Thymus (tissue), 11 donors: ENCODE data around the gene LAMTOR2. TPM values are rescaled to one million over a fixed set of nuclear protein-coding genes. Genes with fewer than 3 reads are reported as not detected.
"Not testable (repeated sequence)": the region's sequence is repeated elsewhere in the genome, so short reads cannot be mapped to it uniquely, and the experiment has no call there.

ENCODE experiments used
- DNase-seq, 9 donors: peaks; one replicate each; pipeline ENCODE4 v3.0.0-alpha.2; 2013; ENCODE audit warnings: low spot score in 9 of 9, low read depth in 6 of 9, missing footprints in 1 of 9
- H3K27ac ChIP-seq, 2 donors: one replicate each; pipeline ENCODE4 v1.5.1; 2013; ENCODE audit warnings: control low read depth in 1 of 2, low read depth in 1 of 2, low read length in 1 of 2, mild to moderate bottlenecking in 1 of 2, moderate library complexity in 1 of 2
- H3K27me3 ChIP-seq, 2 donors: one replicate each; pipeline ENCODE4 v1.5.1; 2013; ENCODE audit warnings: low read length in 1 of 2; ENCODE audit not compliant: control insufficient read depth in 2 of 2, insufficient read depth in 1 of 2
- H3K36me3 ChIP-seq, 2 donors: one replicate each; pipeline ENCODE4 v1.5.1; 2013; ENCODE audit warnings: low read length in 1 of 2, mild to moderate bottlenecking in 1 of 2, moderate library complexity in 1 of 2; ENCODE audit not compliant: control insufficient read depth in 2 of 2, insufficient read depth in 2 of 2
- H3K4me1 ChIP-seq, 2 donors: one replicate each; pipeline ENCODE4 v1.5.1; 2013; ENCODE audit warnings: low read length in 2 of 2; ENCODE audit not compliant: control insufficient read depth in 2 of 2, insufficient read depth in 2 of 2
- H3K4me3 ChIP-seq, 2 donors: one replicate each; pipeline ENCODE4 v1.5.1; 2013; ENCODE audit warnings: low read length in 2 of 2, control low read depth in 1 of 2, mild to moderate bottlenecking in 1 of 2
- H3K9me3 ChIP-seq, 2 donors: one replicate each; pipeline ENCODE4 v1.5.1; 2013; ENCODE audit warnings: low read length in 1 of 2, mild to moderate bottlenecking in 1 of 2; ENCODE audit not compliant: control insufficient read depth in 2 of 2, insufficient read depth in 1 of 2
- WGBS: extraction: QIAGEN DNeasy Blood & Tissue Kit; methylation state at CpG from one replicate; pipeline ENCODE4 v1.1.7; 2013; 5-methylcytosine and 5-hydroxymethylcytosine counted together
- polyA plus RNA-seq: library from polyadenylated mRNA; stranded (reverse); fragments of 200-250 nt; gene quantifications from one replicate; pipeline ENCODE4 v1.2.3, GENCODE V29; 2013
- total RNA-seq: library from RNA; stranded (reverse); fragments of 120-200 nt; gene quantifications from one replicate; pipeline ENCODE4 v1.2.4, GENCODE V29; 2013
- donor health status: healthy.

Gene LAMTOR2
- total and polyA plus RNA-seq, 2 donors = 75.9 to 82.2 TPM

DNA sequence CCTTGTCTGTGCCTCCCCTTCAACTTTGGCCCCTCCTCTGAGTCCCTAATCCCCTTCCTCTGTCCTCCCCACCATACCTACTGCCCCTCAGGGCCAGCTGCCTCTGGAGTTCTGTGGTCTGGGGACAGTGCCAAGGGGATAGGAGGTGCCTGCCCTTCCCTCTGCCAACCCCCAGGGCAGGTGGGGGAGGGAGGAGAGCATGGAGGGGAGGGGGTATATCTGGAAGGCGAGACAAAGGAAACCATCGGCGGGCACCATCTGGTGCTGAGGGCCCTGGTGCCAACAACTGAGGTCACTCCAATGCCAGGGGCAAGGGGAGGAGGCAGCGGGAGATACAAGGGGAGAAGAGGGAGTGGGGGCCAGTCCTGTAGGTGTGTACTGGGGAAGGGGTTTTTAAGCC, 16.0 kb downstream of the LAMTOR2 start:
- H3K9me3 ChIP-seq = no peaks in the 10 kb centered on the region
- H3K27me3 ChIP-seq = no peaks in the 10 kb centered on the region
- 69% methylated on average over 4 of the region's 4 CpGs for WGBS
- no peak overlapping the region for H3K4me3 ChIP-seq
- no peak overlapping the region for H3K27ac ChIP-seq
- H3K36me3 ChIP-seq = no peaks in the 10 kb centered on the region
- H3K4me1 ChIP-seq = peaks cover 0 to 21% of the 10 kb centered on the region in 2 donors
- DNase-seq = no peak

DNA sequence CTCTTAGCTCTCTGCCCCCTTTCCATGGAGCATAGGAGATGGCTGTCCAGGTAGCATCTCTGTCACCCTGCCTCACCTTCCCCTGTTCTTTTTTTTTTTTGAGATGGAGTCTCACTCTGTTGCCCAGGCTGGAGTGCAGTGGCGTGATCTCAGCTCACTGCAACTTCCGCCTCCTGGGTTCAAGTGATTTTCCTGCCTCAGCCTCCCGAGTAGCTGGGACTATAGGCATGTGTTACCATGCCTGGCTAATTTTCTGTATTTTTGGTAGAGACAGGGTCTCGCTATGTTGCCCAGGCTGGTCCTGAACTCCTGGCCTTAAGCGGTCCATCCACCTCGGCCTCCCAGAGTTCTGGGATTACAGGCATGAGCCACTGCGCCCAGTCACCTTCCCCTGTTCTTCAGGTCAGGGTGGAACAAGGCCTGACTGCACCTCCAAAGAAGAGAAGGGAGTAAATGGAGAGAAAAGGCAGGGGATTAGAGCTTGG, 16.8 kb downstream of the LAMTOR2 start:
- H3K27me3 ChIP-seq, H3K9me3 ChIP-seq, H3K4me3 ChIP-seq, H3K27ac ChIP-seq, H3K36me3 ChIP-seq, DNase-seq: not testable (repeated sequence)
- H3K4me1 ChIP-seq = peaks cover 0 to 22% of the 10 kb centered on the region in 2 donors
- 97% methylated on average over 7 of the region's 7 CpGs for WGBS

DNA sequence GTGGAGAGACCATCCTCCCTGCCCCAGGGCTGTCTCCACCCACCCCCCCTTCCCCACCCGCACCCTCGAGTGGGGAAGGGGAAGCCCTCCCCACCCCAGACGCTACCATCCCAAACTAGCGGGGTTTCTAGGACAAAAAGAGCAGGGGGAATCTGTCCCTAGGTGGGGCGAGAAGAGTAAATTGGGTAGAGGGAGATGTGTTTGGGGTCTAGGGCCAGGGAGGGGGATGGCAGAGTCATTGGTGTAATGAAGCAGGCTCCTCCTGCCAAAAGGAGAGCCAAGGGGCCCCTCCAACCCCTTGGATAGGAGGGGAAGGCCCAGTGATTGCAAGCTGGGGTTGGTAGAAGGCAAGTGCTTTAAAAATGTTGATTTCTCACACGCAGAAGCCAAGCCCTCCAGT, 17.7 kb downstream of the LAMTOR2 start:
- Histone ChIP-seq H3K4me3 (no peak overlapping the region), H3K9me3 (no peaks in the 10 kb centered on the region), H3K27ac (no peak overlapping the region), H3K4me1 (peaks cover 0 to 23% of the 10 kb centered on the region in 2 donors), H3K36me3 (peaks cover 0 to 2% of the 10 kb centered on the region in 2 donors), H3K27me3 (no peaks in the 10 kb centered on the region)
- no peak for DNase-seq
- WGBS = 81% methylated on average over 6 of the region's 6 CpGs

DNA sequence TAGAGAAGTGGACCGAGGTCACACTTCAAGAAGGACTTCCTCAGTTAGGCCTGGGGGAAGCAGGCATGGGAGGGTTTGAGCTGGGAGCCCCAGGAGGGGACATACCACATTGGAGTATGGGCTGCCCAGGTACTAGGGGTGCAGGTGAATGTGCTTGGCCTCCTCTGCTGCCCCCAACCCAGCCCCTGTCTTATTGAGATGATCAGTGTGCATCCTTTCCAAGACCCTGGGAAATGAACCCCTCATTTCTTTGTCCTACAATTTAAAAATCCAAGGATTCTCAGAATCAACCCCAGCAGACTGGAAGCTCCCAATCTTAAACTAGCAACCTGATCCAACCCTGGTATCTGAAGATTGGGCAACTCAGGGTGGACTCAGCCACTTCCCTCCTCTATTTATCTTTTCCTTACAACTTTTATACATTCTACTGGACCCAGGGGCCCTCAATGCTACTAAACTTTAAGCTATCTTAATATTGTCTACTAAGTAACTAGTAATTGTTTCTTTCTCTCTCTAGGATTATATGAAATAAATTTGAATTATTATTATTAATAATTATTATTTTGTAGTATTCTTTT, 18.6 kb downstream of the LAMTOR2 start:
- Histone ChIP-seq H3K4me3 (no peak overlapping the region), H3K9me3 (no peaks in the 10 kb centered on the region), H3K27me3 (peaks cover 0 to under 1% of the 10 kb centered on the region in 2 donors), H3K27ac (no peak overlapping the region), H3K36me3 (peaks cover 0 to 3% of the 10 kb centered on the region in 2 donors), H3K4me1 (peaks cover 0 to 23% of the 10 kb centered on the region in 2 donors)
- 40% methylated on average over 1 of the region's 1 CpG for WGBS
- no peak for DNase-seq

DNA sequence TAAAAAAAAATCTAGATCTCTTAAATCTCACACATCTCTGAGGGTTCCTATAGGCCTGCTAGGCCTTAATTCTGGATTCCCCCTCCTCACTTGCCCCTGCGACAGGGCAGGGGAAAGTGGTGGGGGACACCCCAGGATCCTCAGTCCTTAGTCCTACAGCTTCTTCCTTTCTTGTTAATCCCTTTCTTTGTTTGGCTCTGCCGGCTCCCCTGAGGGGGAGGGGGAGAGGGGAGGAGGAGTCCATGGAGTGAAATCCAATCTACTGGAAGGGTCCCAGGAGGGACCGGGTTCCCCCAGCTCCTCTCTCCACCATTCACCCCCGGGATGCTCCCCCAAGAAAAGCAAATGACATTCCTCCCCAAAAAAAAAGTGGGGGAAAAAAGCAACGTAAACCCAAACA, 19.2 kb downstream of the LAMTOR2 start:
- Histone ChIP-seq H3K9me3 (no peaks in the 10 kb centered on the region), H3K4me1 (peaks cover 0 to 23% of the 10 kb centered on the region in 2 donors), H3K27ac (no peak overlapping the region), H3K27me3 (peaks cover 0 to 2% of the 10 kb centered on the region in 2 donors), H3K36me3 (peaks cover 0 to 3% of the 10 kb centered on the region in 2 donors), H3K4me3 (no peak overlapping the region)
- no peak for DNase-seq
- WGBS = 96% methylated on average over 5 of the region's 5 CpGs

DNA sequence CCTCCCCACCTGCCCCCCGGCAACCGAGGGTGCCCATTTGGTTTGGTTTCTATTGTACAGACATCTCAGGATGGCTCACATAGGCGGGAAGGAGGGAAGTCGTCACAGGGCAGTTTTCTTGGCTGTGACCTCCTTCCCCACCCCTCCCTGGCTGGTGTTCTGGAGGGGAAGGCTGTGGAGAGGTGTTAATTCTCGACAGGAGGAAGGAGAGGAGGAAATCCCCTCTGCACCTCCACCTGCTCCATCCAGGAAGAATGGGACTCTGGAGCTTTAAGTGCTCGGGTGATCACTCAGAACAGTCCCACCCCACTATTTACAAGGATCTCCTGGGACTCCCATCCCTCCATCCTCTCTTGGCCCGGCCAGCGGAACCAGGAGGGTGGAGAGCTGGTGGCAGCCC, 20.1 kb downstream of the LAMTOR2 start:
- no peak overlapping the region for H3K4me3 ChIP-seq

DNA sequence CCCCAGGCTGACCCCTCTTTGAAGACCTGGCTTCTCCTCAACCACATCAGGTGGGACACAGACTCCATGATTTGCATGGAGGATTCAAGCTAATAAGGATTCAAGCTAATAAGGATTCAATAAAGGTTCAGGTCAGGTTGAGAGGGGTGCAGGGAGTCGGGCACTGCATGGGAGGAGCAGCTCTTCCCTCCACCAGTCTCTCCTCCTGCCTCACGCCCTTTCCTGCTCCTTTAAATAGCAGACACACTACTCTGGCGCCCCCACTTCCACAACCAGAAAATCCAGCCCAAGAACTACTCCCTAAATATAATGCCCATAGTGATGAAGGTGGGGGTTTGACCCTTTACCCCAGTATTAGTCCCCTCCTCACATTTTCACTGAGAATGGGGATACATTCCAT, 20.6 kb downstream of the LAMTOR2 start:
- no peak for DNase-seq
- no peak overlapping the region for H3K4me3 ChIP-seq
- H3K27me3 ChIP-seq = peaks cover 0 to 4% of the 10 kb centered on the region in 2 donors
- H3K36me3 ChIP-seq = peaks cover 0 to 3% of the 10 kb centered on the region in 2 donors
- no peak overlapping the region for H3K27ac ChIP-seq
- H3K4me1 ChIP-seq = peaks cover 0 to 23% of the 10 kb centered on the region in 2 donors
- H3K9me3 ChIP-seq = no peaks in the 10 kb centered on the region
- 89% methylated on average over 3 of the region's 3 CpGs for WGBS

More for the DNA sequence above, 20.1 kb downstream of the LAMTOR2 start:
- DNase-seq = no peak
- Histone ChIP-seq H3K27ac (no peak overlapping the region), H3K4me1 (peaks cover 0 to 23% of the 10 kb centered on the region in 2 donors), H3K9me3 (no peaks in the 10 kb centered on the region), H3K36me3 (peaks cover 0 to 3% of the 10 kb centered on the region in 2 donors), H3K27me3 (peaks cover 0 to 2% of the 10 kb centered on the region in 2 donors)
- 90% methylated on average over 8 of the region's 8 CpGs for WGBS

DNA sequence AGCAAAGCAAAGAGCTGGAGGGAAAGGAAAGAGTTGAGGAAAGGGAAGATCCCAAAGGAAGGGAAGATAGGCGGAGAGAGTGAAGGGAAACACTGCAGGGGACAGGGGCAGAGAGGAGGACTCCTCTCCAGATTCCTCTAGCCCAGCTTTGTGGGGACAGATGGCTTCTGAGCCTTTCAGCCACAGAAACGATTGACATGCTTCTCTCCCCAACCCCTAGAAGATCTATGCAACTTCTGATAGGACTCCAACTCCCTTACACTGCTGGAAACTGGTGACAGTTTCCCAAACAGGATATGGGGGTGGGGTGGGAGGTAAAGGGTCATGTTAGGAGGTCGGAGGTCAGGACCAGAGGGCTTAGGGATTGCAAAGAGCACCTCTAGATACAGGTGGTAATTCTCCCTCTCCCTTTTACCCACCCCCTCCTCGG, 21.2 kb downstream of the LAMTOR2 start:
- Histone ChIP-seq H3K27me3 (peaks cover 0 to 11% of the 10 kb centered on the region in 2 donors), H3K4me3 (no peak overlapping the region), H3K27ac (no peak overlapping the region), H3K9me3 (no peaks in the 10 kb centered on the region), H3K4me1 (peaks cover 0 to 23% of the 10 kb centered on the region in 2 donors), H3K36me3 (peaks cover 0 to 3% of the 10 kb centered on the region in 2 donors)
- 86% methylated on average over 4 of the region's 4 CpGs for WGBS
- DNase-seq = no peak

DNA sequence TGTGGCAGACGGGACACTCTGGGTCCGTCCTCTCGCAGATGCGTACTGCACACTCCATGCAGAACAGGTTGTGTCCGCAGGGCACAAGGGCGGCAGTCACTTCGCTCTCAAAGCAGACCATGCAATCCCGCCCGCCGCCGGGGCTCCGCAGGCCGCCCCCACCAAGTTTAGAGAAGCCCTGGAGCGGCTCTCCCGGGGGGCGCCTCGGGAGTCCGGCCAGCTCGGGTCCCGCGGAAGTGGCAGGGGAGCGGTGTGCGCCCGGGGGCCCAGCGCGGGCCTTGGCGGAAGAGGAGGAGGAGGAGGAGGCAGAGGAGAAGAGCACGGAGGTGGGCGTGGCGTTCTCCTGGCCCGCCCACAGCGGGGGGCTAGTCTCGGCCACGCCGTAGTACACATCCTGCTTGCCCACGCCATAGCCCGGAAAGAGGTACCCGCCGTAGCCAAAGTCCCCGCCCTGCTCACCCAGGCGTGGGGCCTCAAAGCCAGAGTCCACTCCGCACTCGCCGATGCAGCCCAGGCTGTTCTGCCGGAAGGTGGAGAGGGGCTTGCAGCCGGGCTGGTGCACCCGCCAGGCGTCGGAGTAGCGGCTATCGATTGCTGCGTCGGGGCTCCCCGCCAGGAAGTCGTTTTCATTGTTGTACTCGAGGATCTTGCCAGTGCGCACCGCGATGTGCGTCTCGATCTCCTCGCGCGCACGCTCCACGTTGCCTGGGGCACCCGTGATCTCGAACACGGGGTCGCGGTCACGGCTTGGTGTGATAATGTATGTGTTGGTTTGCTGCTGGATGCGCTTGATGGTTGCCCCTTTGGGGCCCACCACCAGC, 22.2 kb downstream of the LAMTOR2 start:
- Histone ChIP-seq H3K27ac (no peak overlapping the region), H3K36me3 (peaks cover 0 to 3% of the 10 kb centered on the region in 2 donors), H3K4me1 (peaks cover 0 to 29% of the 10 kb centered on the region in 2 donors), H3K4me3 (no peak overlapping the region), H3K27me3 (peaks cover 5 to 20% of the 10 kb centered on the region in 2 donors), H3K9me3 (no peaks in the 10 kb centered on the region)
- peak in 1 of 9 donors; percentile 32 for DNase-seq
- 86% methylated on average over 73 of the region's 73 CpGs for WGBS
